ENCODE measurements around the gene SH3BP2. TPM values are rescaled to one million over a fixed set of nuclear protein-coding genes. Genes with fewer than 3 reads are reported as not detected.
A peak's percentile ranks its signal among the peaks of the same experiment; 100 is the strongest.

SH3BP2 gene
- total RNA-seq, 1 donor from 2014 or later = 45.4 TPM

- Mint-ChIP-seq H3K27me3 (no peaks in the 10 kb centered on the region), H3K36me3 (peaks cover 8% of the 10 kb centered on the region), H3K9me3 (no peaks in the 10 kb centered on the region)
These were observed 35.9 kb downstream of the SH3BP2 start for GRCh38 chr4:2828758-2829181.

GRCh38 chr4:2829321-2829932 is 36.5 kb downstream of the SH3BP2 start:
- Mint-ChIP-seq H3K4me3 (no peak overlapping the region), H3K27me3 (no peaks in the 10 kb centered on the region), H3K36me3 (peaks cover 8% of the 10 kb centered on the region), H3K4me1 (ENCODE audit: unreplicated experiment) (no peaks in the 10 kb centered on the region), H3K27ac (no peak overlapping the region), H3K9me3 (no peaks in the 10 kb centered on the region)
- no peak for DNase-seq (ENCODE audit: extremely low spot score, unreplicated experiment)
- TF ChIP-seq, protein P1, sequence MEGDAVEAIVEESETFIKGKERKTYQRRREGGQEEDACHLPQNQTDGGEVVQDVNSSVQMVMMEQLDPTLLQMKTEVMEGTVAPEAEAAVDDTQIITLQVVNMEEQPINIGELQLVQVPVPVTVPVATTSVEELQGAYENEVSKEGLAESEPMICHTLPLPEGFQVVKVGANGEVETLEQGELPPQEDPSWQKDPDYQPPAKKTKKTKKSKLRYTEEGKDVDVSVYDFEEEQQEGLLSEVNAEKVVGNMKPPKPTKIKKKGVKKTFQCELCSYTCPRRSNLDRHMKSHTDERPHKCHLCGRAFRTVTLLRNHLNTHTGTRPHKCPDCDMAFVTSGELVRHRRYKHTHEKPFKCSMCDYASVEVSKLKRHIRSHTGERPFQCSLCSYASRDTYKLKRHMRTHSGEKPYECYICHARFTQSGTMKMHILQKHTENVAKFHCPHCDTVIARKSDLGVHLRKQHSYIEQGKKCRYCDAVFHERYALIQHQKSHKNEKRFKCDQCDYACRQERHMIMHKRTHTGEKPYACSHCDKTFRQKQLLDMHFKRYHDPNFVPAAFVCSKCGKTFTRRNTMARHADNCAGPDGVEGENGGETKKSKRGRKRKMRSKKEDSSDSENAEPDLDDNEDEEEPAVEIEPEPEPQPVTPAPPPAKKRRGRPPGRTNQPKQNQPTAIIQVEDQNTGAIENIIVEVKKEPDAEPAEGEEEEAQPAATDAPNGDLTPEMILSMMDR (conservative IDR thresholded peaks at IDR 0.05) = no peak

More at GRCh38 chr4:2828758-2829181, 35.9 kb downstream of the SH3BP2 start:
- Mint-ChIP-seq H3K4me3 (no peak overlapping the region), H3K27ac (no peak overlapping the region), H3K4me1 (ENCODE audit: unreplicated experiment) (no peaks in the 10 kb centered on the region)
- DNase-seq (ENCODE audit: extremely low spot score, unreplicated experiment) = no peak
- TF ChIP-seq, protein P1 (conservative IDR thresholded peaks at IDR 0.05) = no peak

- no peak for DNase-seq (ENCODE audit: extremely low spot score, unreplicated experiment)
- H3K27me3 Mint-ChIP-seq = no peaks in the 10 kb centered on the region
- no peaks in the 10 kb centered on the region for H3K4me1 Mint-ChIP-seq (ENCODE audit: unreplicated experiment)
- no peak overlapping the region for H3K27ac Mint-ChIP-seq
- TF ChIP-seq, protein P1 (conservative IDR thresholded peaks at IDR 0.05) = no peak
- no peaks in the 10 kb centered on the region for H3K9me3 Mint-ChIP-seq
- peaks cover 8% of the 10 kb centered on the region for H3K36me3 Mint-ChIP-seq
- H3K4me3 Mint-ChIP-seq = no peak overlapping the region
These were observed 37.1 kb downstream of the SH3BP2 start for GRCh38 chr4:2829933-2830451.

DNA sequence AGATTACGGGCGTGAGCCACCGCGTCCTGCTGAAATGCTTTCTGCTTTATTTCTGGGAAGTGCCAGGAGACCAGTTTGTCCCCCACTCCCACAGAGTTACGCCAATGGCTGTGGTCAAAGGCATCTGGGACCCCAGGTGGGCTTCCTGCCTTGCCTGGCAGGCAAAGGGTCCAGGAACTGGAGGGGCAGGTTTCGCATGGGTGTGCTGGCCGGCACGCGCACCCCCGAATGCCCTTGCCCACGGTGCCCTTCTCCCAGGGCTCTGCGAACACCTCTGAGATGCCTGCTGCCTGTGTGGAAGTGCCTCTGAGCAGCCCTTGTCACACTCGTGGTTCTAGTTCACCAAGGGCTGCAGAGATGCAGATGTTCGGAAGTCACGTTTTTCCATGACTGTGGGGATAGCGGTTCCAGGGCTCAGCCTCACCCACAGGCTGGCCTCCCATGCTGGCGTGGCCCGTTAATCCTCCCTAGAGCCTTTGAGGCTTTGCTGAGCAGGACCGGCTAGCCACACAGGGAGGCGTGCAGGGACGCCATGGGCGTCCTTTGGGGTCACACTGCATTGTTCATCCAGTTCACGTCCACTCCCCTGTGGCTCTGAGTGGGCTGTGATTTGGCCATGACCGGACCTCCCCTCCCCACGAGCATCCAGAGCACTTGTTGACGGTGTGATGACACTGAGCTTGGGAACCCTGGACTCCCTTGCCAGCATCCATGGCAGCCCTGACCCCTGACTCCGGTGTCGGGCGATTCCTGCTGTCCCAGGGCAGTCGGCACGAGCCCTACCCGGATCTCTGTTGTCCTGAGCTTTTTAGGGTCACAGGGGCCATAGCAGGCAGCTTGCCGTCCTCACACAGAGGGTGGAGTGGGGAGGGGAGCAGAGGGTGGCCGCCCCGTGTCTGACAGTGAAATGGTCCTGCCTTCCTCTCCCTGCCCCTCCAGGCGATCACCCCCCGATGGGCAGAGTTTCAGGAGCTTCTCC is 38.0 kb downstream of the SH3BP2 start:
- no peaks in the 10 kb centered on the region for H3K4me1 Mint-ChIP-seq (ENCODE audit: unreplicated experiment)
- H3K9me3 Mint-ChIP-seq = no peaks in the 10 kb centered on the region
- peaks cover 8% of the 10 kb centered on the region for H3K36me3 Mint-ChIP-seq
- H3K27me3 Mint-ChIP-seq = no peaks in the 10 kb centered on the region
- no peak overlapping the region for H3K27ac Mint-ChIP-seq
- H3K4me3 Mint-ChIP-seq = no peak overlapping the region
- DNase-seq (ENCODE audit: extremely low spot score, unreplicated experiment) = peak; percentile 59
- TF ChIP-seq, protein P1 (conservative IDR thresholded peaks at IDR 0.05) = no peak

DNA sequence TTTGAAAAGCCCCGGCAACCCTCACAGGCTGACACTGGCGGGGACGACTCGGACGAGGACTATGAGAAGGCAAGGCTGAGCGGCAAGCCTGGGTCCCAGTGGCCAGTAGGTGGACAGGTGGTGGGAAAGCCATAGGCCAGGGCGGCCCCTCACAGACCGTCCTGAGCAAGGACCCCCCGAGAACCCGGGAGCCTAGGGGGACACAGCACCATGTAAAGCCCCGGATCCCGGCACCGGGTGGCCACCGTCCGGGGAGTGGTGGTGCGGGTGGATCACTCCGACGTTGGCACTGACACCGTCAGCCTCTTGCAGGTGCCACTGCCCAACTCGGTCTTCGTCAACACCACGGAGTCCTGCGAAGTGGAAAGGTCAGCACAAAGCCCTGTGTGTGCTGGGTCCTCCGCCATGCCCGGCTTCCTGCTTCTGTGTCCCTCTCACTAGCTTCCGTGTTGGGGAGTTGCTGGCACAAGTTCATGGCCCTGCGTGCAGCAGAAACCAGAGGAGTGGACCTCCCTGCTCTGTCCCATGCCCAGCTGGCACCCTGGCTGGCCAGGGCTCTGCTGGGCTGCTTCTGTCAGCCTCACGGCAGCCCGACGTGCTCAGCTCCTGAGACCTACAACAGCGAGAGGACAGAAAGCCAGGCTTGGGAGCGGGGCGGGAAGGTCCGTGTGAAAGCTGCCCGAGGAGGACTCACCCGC is 38.9 kb downstream of the SH3BP2 start:
- no peaks in the 10 kb centered on the region for H3K9me3 Mint-ChIP-seq
- H3K4me1 Mint-ChIP-seq (ENCODE audit: unreplicated experiment) = no peaks in the 10 kb centered on the region
- no peaks in the 10 kb centered on the region for H3K27me3 Mint-ChIP-seq
- no peak overlapping the region for H3K4me3 Mint-ChIP-seq
- no peak overlapping the region for H3K27ac Mint-ChIP-seq
- H3K36me3 Mint-ChIP-seq = peaks cover 3% of the 10 kb centered on the region
- DNase-seq (ENCODE audit: extremely low spot score, unreplicated experiment) = peak; percentile 61
- TF ChIP-seq, protein P1 (conservative IDR thresholded peaks at IDR 0.05) = no peak

Measured in type B pancreatic cell (in vitro differentiated cells).